GM21576 (cell line): ENCODE measurements around the gene BLTP3B.

Source experiments
- ATAC-seq: cut with Tn5 transposase; IDR thresholded peaks from one replicate; pipeline ENCODE4 v1.9.1; 2021; ENCODE audit warnings: mild to moderate bottlenecking, moderate library complexity; ENCODE audit not compliant: unreplicated experiment

BLTP3B gene

GRCh38 chr12:100164153-100164704 lies 21.6 kb upstream of the BLTP3B start:
- ATAC-seq: peak; percentile 8

GRCh38 chr12:100163416-100164152 lies 20.9 kb upstream of the BLTP3B start:
- peak; percentile 100 for ATAC-seq

GRCh38 chr12:100159391-100160104 lies 16.9 kb upstream of the BLTP3B start:
- ATAC-seq: no peak

- ATAC-seq: no peak
Measured at GRCh38 chr12:100158535-100158934, 15.9 kb upstream of the BLTP3B start.

GRCh38 chr12:100157427-100157821 lies 14.8 kb upstream of the BLTP3B start:
- ATAC-seq: no peak

GRCh38 chr12:100156731-100157426 lies 14.2 kb upstream of the BLTP3B start:
- no peak for ATAC-seq

GRCh38 chr12:100154474-100155247 lies 12.0 kb upstream of the BLTP3B start:
- ATAC-seq: peak; percentile 77

- ATAC-seq: no peak
Measured at GRCh38 chr12:100153131-100153530, 10.5 kb upstream of the BLTP3B start.

GRCh38 chr12:100151769-100152168 lies 9.1 kb upstream of the BLTP3B start:
- no peak for ATAC-seq

GRCh38 chr12:100146252-100146651 lies 3.6 kb upstream of the BLTP3B start:
- ATAC-seq: no peak

- no peak for ATAC-seq
Measured at GRCh38 chr12:100145643-100146042, 3.0 kb upstream of the BLTP3B start.

GRCh38 chr12:100141998-100142850 lies 450 bp downstream of the BLTP3B start:
- ATAC-seq: peak; percentile 47

GRCh38 chr12:100141666-100141997 lies 1.0 kb downstream of the BLTP3B start:
- ATAC-seq: peak; percentile 21

GRCh38 chr12:100138803-100139098 lies 3.9 kb downstream of the BLTP3B start:
- ATAC-seq: no peak

- peak; percentile 28 for ATAC-seq
Measured at GRCh38 chr12:100138048-100138802, 4.4 kb downstream of the BLTP3B start.

GRCh38 chr12:100133200-100133599 lies 9.5 kb downstream of the BLTP3B start:
- ATAC-seq: no peak

- ATAC-seq: no peak
Measured at GRCh38 chr12:100128512-100128908, 14.2 kb downstream of the BLTP3B start.

GRCh38 chr12:100127766-100128511 lies 14.7 kb downstream of the BLTP3B start:
- ATAC-seq: no peak
